Coronary artery (tissue), 2 donors: Measurements from ENCODE around the gene NTRK3.

ENCODE experiments used
- DNase-seq: peaks from one replicate; pipeline ENCODE4 v3.0.0-alpha.2; 2017; ENCODE audit warnings: low spot score
- H3K27ac ChIP-seq, 2 donors: fragments of 200-600 bp; sonication (generic); one replicate each; pipeline ENCODE4 v1.5.1; 2016 to 2019
- H3K4me3 ChIP-seq: fragments of 200-600 bp; sonication (generic); 2 replicates; pipeline ENCODE4 v1.5.1; 2016; ENCODE audit warnings: mild to moderate bottlenecking, moderate library complexity
- CTCF ChIP-seq: fragments of 200-600 bp; sonication (generic); IDR thresholded peaks from one replicate; pipeline ENCODE4 v1.5.1; 2019; ENCODE audit warnings: antibody characterized with exemption

The NTRK3 gene

GRCh38 chr15:87947560-87947959, 309.0 kb downstream of the NTRK3 start:
- no peak overlapping the region for H3K4me3 ChIP-seq
- no peak overlapping the region for H3K27ac ChIP-seq
- TF ChIP-seq CTCF, result no peak
- DNase-seq, result no peak

- no peak for DNase-seq
- TF ChIP-seq CTCF, result no peak
- Histone ChIP-seq H3K4me3 (no peak overlapping the region), H3K27ac (peak overlapping the region in 1 of 2 donors; percentile 13)
Observed at GRCh38 chr15:87945246-87945645, 311.3 kb downstream of the NTRK3 start.

GRCh38 chr15:87944691-87945090, 311.8 kb downstream of the NTRK3 start:
- Histone ChIP-seq H3K4me3 (no peak overlapping the region), H3K27ac (peak overlapping the region in 1 of 2 donors; percentile 13)
- DNase-seq, result no peak
- no peak for TF ChIP-seq CTCF

GRCh38 chr15:87944050-87944449, 312.5 kb downstream of the NTRK3 start:
- H3K4me3 ChIP-seq, result no peak overlapping the region
- no peak overlapping the region for H3K27ac ChIP-seq
- TF ChIP-seq CTCF, result no peak
- DNase-seq, result no peak

- Histone ChIP-seq H3K4me3 (no peak overlapping the region), H3K27ac (no peak overlapping the region)
- no peak for DNase-seq
- TF ChIP-seq CTCF, result no peak
Observed at GRCh38 chr15:87943626-87944025, 312.9 kb downstream of the NTRK3 start.

GRCh38 chr15:87942316-87942715, 314.2 kb downstream of the NTRK3 start:
- Histone ChIP-seq H3K27ac (no peak overlapping the region), H3K4me3 (no peak overlapping the region)
- no peak for TF ChIP-seq CTCF
- no peak for DNase-seq

GRCh38 chr15:87941606-87942005, 314.9 kb downstream of the NTRK3 start:
- Histone ChIP-seq H3K4me3 (no peak overlapping the region), H3K27ac (no peak overlapping the region)
- no peak for DNase-seq
- TF ChIP-seq CTCF, result no peak
